22Rv1 (cell line): ENCODE measurements around the gene MEGF11.

Source experiments
- H3K27ac ChIP-seq: fragments of 450-650 bp; 2 replicates; pipeline ENCODE4 v1.5.1; 2017
- CTCF ChIP-seq: fragments of 450-650 bp; IDR thresholded peaks from 2 replicates; pipeline ENCODE4 v1.5.1; 2017; ENCODE audit warnings: mild to moderate bottlenecking
- ZFX ChIP-seq: fragments of 450-650 bp; IDR thresholded peaks from 2 replicates; pipeline ENCODE4 v1.6.1; 2017; ENCODE audit warnings: antibody characterized with exemption, borderline replicate concordance

MEGF11 gene

GRCh38 chr15:65888981-65889380, 364.6 kb downstream of the MEGF11 start:
- no peak overlapping the region for H3K27ac ChIP-seq
- TF ChIP-seq CTCF (no peak), ZFX (no peak)

- TF ChIP-seq ZFX: no peak
- no peak for TF ChIP-seq CTCF
- no peak overlapping the region for H3K27ac ChIP-seq
These were observed 366.0 kb downstream of the MEGF11 start for GRCh38 chr15:65887565-65887964.

GRCh38 chr15:65885668-65886218, 367.8 kb downstream of the MEGF11 start:
- no peak overlapping the region for H3K27ac ChIP-seq
- TF ChIP-seq CTCF (no peak), ZFX (no peak)

- TF ChIP-seq CTCF (no peak), ZFX (no peak)
- no peak overlapping the region for H3K27ac ChIP-seq
These were observed 369.0 kb downstream of the MEGF11 start for GRCh38 chr15:65884511-65884910.

- TF ChIP-seq CTCF (no peak), ZFX (no peak)
- H3K27ac ChIP-seq: no peak overlapping the region
These were observed 370.0 kb downstream of the MEGF11 start for GRCh38 chr15:65883571-65883970.

GRCh38 chr15:65881766-65882434, 371.6 kb downstream of the MEGF11 start:
- no peak overlapping the region for H3K27ac ChIP-seq

More at GRCh38 chr15:65881766-65882434, 371.6 kb downstream of the MEGF11 start:
- TF ChIP-seq CTCF: no peak
- no peak for TF ChIP-seq ZFX
